ENCODE results near the gene HSDL1.

HSDL1 gene

DNA sequence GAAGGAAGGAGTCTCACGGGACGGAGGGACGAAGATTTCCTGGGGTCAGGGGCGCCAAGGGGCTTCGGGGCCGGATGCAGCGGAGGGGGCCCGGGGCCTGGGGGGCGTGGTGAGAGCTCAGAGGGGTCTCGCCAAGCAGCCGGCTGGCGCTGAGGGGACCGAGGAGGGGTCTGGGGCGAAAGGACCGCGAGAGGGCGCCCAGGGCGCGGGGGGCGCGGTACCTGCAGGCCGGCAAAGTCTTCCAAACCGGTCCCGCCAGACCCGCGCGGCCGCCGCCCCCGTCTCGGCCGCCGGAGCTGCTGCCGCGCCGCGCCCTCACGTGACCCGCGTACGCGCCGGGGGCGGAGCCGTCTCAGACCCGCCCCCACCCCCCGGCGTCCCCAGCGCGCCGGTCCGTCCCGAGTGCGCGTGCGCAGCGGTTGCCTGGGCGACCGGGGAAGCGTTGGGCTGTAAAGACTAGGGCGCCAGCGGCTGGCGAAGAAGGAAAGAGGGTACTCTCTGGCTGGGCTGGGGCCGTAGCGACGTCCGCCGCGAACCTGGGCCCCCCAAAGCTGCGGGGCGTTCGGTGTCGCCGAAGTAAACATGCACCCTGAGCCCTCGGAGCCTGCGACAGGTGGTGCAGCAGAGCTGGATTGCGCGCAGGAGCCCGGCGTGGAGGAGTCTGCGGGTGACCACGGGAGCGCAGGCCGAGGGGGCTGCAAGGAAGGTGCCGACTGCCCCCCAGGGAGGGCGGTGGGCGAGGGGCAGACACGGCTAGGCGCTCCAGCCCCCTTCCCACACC, at the start of gene HSDL1, which contains the start of gene DNAAF1:
HSDL1 (minus strand) TSS at position 319 of the 781 bp plus-strand sequence. CDS start 13,856 bp downstream, outside the sequence.
DNAAF1 (plus strand) TSS at position 450 of the 781 bp plus-strand sequence; CDS start at position 583, 133 bp downstream.
- peak; percentile 93 for DNase-seq (ENCODE audit: low spot score)

DNA sequence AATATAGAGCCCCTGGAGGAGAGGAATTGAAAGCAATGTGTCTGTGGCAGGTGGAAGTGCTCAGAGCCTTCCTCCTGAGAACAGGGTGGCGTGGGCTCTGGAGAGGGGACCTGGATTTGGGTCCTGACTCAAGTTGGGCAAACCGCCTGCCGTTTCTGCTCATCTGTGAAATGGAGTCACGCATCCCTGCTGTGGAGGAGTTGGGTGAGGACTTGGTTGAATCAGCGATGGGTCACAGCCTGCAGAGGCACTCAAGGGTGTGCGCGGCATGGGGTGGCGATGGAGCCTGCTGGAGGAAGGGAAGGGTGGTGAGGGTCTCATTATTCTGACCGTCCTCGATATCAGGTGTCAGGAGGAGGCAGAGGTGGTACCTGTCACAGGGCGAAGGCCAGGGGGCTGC, 49.0 kb upstream of the HSDL1 start:
- no peak for DNase-seq (ENCODE audit: low spot score)

DNA sequence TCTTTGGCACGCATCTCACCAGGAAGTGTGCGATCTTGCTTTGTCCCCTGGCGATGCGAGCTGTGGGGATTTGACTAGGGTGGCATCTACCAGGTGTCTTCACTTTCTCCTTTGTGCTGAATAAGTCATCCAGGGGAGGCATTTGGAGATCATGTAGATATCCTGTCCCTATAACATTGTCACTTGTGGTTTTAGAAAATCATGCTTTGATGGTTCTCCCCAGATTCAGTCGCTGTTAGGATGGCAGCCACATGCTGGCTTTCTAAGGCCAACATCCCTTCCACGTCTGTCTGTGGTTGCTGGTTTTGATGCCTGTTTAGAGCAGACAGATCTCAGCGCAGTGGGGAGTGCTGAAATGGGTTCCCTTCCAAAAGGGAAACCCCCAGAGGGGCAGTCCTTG, 48.5 kb upstream of the HSDL1 start:
- DNase-seq (ENCODE audit: low spot score) = no peak

DNA sequence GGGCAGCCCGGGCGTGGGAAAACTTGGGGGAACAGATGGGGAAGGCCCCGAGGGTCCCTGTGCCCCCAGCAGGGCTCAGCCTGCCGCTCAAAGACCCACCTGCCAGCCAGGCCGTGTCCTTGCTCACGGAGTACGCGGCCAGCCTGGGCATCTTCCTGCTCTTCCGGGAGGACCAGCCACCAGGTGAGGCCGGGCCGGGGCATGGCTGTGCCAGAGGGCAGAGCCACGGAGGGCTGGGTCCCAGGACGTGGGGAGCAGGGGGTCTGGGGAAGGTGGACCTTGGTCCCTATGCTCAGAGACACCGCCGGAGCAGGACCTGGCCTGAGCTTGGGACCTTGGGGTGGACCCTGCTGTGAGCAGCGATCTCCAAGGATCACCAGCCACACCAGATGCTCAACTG, 46.5 kb upstream of the HSDL1 start:
- no peak for DNase-seq (ENCODE audit: low spot score)

DNA sequence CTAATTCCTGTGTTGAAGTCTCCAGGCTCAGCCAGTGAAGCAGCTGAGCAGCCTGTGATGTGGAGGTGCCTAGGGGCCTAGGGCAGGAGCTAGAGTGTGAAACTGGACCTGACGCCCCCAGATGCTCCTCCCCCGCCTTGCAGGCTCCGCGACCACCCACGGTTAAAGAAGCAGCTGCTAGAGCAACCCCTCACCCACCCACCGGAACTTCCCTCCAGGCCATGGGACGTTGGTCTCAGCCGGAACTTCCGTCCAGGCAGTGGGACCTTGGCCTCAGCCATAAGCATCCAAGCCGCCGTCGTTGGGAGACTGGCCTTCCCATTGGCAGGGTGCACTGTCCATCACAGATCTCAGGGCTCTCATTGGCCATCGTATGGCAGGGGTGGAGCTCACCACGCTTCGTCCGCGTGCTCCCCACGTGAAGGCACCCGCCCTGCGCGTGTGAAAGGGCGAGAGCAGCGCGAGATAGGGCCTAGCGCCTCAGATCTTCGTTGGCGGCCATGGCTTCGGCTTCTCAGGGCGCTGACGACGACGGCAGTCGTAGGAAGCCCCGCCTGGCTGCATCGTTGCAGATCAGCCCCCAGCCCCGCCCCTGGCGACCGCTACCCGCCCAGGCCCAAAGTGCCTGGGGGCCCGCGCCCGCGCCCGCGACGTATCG, 45.9 kb upstream of the HSDL1 start, which contains the start of gene ADAD2:
ADAD2 (plus strand) TSS at position 427 of the 658 bp plus-strand sequence; CDS start at position 501, 74 bp downstream.
- no peak for DNase-seq (ENCODE audit: low spot score)

DNA sequence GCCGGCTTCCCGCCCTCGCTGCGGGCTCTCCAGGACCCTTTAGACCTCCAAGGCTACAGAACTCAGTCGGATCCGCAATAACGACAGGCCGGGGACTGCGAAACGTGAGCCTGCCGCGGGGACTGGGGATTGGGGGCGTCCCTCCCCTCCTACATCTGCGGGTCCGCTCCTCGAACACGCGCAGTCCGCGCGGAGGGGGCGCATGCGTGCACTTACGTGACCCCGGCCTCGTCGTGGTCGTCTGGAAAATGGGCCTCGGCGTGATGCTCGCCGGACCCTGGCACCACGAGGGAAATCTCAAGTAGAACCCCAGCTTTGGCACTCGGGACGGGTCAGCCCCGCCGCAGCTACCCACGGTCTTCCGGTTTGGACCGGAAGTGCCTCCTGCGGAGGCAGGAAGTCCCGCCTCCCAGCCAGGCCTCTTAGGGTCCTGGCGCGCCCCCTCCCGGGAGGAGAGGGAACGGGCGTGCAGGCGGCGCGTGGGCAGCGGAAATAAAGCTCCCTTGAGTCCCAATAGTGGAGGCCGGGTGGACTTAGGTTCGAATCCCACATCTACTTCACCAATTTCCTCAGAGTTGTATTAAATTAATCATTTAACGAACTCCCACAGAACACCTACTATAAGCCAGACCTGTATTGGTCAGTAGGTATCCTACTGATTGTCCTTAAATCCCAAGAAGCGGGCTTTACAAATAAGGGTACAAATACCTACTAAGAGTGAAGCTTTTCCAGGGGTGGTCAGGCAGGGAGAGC, 41.9 kb upstream of the HSDL1 start, which contains the start of gene TAF1C:
TAF1C (minus strand) TSS at position 373 of the 753 bp plus-strand sequence. CDS start 2,069 bp downstream, outside the sequence.
- peak; percentile 91 for DNase-seq (ENCODE audit: low spot score)

DNA sequence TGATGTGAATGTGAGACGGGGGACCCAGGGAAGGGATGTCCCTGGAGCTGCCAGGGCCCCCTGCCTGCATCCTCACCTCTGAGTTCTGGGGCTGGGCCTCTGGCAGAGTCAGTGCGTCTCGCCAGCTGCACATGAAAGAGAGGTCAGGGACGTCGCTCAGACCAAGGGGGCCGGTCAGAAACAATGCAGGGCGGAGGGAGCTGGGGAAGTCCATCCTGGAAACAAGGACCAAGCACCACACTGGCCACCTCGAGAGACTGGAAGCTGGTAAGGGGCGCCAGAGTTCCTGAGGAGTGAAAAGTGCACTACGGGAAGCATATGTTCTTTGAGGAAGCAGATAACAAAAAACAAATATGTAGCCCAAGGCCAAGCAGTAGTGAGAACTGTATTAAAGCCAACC, 39.8 kb upstream of the HSDL1 start:
- DNase-seq (ENCODE audit: low spot score) = no peak

DNA sequence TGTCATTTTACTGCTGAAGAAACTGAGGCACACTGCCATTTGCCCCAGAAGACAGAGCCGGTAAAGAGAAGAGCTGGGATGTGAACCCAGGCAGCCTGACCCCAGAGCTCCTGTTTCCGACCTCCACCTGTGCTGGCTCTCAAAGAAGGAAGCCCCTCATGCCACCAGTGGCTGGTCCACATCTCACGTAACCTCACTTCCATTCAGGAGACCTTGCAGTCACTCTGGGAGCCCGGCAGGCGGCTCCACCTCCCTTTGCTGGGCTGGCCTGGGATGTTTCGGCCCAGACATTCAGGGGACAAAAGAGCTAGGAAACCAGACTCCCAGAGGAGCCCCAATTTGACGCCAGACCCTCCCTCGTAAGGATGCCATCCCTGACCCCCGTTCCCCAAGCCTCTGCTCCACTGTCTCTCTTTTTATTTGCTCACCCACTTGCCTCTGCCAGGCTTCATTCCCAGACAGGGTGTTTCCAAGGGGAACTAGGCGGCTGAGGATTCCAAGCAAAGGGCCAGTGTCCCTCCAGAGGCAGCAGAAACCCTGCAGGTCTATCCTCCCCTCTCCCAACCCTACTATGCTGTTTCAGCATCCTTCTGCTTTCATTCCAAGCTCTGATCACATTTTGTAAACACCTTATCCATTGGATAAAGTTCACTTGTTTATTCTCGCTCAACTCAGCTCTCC, 39.1 kb upstream of the HSDL1 start:
- no peak for DNase-seq (ENCODE audit: low spot score)

DNA sequence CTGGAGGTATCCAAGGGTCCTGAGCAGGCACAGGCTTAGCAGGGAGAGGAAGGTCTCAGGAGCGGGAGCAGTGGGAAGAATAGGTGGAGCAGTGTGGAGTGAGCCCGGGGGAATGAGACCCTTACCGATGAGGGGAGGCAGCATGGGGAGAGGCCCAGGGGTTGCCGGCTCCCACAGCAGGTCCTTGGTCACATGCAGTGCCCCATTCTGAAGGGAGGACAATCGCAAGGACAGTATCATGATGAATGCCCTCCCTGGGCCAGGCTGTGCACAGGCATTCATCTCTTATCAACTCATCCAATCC, 38.5 kb upstream of the HSDL1 start:
- DNase-seq (ENCODE audit: low spot score) = no peak

DNA sequence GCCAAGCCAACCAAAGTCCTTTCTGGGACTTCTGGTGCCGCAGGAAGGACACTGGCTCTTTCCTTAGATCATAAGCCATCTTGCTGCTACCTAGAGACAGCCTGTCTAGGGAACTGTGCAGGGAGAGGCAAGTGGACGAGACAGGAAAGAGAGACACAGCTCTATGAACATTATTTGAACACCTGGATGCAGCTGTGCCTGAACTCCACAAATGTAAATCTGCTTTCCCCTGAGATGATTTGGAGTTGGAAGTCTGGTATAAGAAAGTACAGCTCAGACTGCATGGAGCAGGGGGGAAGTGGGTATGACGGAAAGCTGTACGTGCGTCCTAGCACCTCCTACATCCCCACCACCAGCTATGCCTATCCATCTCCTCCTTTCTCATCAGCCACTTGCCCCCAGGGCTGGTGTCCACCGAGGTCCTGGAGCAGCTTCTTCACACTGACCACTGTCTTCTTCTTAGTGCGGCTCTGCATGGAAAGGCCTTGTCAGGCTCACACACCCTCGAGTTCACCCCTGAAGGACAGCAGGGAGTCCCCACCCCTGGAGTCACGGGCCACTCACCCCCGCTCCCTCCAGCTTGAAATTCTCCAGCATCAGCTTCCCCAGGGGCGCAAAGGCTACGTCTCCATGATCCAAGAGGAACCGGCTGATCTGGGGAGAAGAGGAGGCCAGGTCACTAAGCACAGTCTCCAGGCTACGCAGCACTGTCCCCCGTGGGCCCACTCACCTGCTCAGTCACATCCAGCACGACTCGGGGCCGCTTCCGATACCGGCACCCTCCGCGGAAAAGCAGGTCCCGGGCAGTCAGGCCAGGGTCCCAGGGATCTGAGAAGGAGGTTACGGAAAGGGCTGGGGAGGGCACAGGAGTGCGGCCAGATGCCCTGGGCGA, 37.9 kb upstream of the HSDL1 start:
- DNase-seq (ENCODE audit: low spot score) = no peak

DNA sequence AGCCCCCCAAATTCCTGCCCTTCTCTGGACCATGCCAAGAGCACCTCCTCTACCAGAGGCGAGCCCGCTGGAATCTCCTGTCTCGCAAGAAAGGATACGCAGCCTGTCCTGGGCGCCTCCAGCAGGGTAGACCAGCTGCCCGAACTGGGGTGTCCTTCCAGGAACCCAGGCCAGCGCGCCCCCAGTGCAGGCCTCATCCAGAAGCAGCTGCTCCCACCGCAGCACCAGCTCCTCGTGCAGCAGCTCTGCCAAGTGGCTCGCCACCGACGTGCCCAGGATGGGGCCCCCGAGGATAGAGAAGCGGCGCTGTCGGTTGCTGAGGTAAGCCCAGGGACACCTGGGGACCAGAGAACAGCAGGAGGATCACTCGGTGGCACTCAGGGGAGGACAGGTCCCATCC, 37.1 kb upstream of the HSDL1 start:
- DNase-seq (ENCODE audit: low spot score) = no peak

DNA sequence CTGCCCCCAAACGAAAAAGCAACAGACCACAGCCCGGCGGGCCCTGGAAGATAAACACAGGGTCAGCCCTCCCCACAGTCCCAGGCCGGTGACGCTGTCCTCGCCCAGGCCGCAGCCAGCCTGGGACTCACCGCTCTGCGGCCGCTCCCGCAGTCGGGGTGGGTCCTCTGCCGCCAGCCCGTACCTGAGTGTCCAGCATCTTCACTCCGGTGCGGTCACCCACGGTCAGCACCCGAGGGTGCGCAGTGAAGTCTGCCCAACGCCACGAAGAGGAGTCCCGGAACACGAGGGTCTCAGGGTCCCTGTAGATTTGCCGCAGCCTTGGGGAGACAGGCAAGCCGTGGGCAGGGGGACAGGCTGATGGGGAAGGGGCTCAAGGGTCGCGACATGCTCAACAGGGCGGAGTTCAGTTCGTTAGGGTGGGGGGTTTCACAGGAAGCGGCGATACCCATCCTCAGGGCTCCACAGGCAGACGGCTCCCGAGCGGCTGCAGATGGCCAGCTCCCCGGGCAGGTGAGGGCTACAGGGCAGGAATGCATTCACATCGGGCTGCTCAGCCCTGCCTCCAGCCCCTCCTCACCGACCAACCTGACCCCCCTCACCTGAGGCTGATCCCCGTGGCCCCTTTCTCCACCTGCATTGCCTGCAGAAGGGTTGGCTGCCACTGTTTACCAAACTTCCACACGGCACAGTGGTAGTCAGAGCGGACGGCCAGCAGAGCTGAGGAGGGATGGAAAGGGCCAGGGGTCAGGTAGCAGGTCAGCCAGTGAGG, 36.4 kb upstream of the HSDL1 start:
- DNase-seq (ENCODE audit: low spot score) = no peak

DNA sequence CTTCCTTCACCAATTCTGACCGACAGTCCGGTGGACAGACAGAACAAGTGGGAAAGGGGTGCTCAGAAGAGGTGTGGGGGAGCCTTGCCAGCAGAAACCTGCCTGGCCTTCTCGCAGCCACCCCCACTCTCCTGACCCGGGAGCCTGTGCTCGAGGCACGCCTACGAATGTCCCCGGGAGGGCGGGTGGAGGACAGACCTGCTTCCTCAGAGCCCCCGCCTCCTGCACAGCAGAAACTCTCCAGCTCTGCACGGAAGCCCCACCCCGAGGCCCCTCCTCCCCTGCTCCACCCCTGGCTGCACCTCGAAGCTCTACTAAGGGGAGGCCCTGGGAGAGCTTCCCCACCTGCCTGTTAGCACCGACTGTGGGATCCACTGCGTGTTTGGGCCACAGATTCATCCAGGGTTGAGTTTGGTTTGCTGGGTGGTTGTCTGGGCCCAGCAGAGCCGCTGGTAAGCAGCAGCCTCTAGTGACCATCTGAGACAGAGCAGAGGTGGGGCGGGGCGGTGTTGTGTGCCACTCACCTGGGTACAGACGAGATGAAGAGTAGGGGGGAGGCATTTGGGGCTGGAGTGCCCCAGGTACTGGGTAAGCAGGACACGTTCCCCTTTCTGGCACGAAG, 35.7 kb upstream of the HSDL1 start:
- DNase-seq (ENCODE audit: low spot score) = no peak

DNA sequence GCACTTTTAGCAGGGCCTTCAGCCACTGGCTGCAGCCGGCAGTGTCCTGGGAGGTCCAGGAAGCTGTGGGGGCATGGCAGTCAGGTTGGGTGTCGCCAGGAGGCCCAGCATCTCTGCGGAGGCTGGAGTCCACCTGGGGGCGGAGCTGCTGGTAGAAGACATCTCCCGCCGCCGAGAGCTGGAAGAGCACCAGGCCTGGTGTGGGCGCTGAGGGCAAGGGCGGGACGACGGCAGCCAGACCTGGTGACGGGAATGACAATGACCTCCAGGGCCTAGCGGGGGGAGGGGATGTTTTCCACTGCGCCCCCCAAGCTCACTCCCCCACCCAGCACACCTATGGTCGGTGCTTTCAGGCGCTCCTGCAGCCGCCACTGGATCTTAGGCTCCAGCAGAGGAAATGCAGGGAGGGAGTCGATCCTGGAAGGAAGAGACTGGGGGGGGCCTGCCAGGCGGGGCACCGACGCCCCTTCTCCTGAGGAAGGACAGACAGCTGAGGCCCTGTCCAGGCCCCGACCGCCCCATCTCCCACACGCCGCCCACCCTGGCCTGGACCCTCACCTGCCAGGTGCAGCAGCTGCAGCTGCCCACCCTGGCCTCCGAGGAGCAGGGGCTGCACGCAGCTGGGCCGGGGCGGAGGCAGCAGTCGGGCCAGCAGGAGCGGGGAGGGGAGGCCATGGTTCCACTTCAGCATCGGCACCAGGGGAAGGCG, 34.8 kb upstream of the HSDL1 start:
- DNase-seq (ENCODE audit: low spot score) = no peak

DNA sequence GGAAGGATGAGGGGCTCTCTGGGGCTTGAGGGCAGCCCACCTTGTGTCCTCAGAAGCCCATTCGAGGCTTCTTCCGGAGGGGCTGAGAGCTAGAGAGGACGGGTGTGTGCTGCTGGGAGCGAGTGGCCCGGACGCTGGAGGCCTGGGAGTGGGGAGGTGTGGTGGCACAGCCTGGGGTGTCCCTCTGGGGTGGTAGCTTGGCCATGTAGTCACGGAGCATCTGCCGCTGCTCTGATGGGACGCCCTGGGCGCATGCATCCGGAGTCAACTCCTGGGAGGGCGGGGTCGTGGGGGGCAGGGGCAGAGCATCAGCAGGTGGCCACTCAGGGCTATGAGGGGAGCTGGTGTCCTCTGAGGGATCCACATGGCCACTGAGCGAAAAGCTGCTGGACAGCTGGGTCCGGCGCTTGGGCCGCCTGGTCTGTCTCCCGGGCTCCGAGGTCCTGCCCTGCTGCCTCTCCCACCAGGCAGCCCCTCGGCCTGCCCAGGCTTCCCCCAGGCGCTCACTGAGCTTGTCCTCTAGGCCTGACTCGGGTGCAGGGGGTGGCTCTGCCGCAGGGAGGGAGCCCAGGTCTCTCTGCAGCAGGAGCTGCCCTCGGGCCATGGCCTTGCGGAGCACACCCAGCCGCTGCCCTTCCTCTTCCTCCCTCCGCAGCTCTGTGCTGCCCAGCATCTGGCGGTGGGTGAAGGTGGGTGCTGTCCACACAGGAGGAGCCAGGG, 34.1 kb upstream of the HSDL1 start:
- DNase-seq (ENCODE audit: low spot score) = no peak

DNA sequence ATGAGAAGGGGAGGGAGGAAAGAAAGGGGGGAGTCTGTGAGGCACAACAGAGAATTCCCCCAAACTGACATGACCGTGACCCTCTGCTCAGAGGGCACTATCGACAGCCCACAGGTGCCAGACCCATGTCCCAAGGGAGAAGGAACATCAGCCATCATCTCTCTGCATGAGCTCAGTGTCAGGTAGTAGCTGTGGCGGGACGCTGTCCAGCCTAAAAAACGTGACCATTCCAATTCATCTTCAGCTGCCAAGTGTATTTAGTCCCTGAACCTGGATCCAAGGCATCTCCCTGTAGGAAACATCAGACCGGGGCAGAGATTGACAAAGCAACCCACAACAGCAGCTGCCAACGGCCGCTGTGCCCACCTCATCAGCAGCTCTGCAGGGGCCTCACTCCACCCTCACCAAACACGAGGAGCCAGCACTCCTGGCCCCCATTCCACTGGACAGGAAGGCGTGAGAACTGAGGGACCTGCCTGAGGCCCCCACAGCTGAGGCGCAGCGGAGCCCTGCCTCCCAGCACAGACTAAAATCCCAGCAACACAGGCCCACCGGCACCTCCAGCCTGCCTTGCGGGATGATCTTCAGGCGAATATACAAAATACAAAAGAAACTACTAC, 33.3 kb upstream of the HSDL1 start:
- no peak for DNase-seq (ENCODE audit: low spot score)

DNA sequence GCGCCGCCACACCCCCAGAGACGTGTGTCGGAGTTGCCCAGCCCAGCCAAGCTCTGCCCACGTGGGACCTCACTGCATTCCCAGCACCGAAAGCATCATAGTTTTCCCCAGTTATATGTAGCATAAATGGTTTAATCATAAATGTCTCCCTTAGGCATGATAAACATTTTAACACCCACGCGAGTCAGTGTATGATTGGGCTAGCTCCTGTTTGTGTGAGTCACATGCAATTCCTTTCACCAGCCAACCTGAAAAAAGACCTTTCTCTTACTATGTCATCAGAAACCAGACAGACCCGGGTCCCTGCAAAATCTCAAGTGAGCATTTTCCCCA, 32.7 kb upstream of the HSDL1 start:
- DNase-seq (ENCODE audit: low spot score) = no peak

Measured in left forelimb (tissue), 1 donor.